ENCODE measurements around the gene NAA38.

The NAA38 gene

GRCh38 chr17:7850701-7851437, 6.5 kb downstream of the NAA38 start:
- TF ChIP-seq CTCF (conservative IDR thresholded peaks at IDR 0.05; ENCODE audit: low read depth, low read length) = no peak
- DNase-seq (ENCODE audit: low read depth) = no peak
- no peak overlapping the region for H3K4me3 ChIP-seq (ENCODE audit: low read depth, low read length)

GRCh38 chr17:7849751-7850504, 7.4 kb downstream of the NAA38 start:
- no peak for DNase-seq (ENCODE audit: low read depth)
- no peak for TF ChIP-seq CTCF (conservative IDR thresholded peaks at IDR 0.05; ENCODE audit: low read depth, low read length)
- no peak overlapping the region for H3K4me3 ChIP-seq (ENCODE audit: low read depth, low read length)

GRCh38 chr17:7849130-7849750, 8.1 kb downstream of the NAA38 start:
- no peak for TF ChIP-seq CTCF (conservative IDR thresholded peaks at IDR 0.05; ENCODE audit: low read depth, low read length)
- no peak for DNase-seq (ENCODE audit: low read depth)
- no peak overlapping the region for H3K4me3 ChIP-seq (ENCODE audit: low read depth, low read length)

- no peak overlapping the region for H3K4me3 ChIP-seq (ENCODE audit: low read depth, low read length)
- TF ChIP-seq CTCF (conservative IDR thresholded peaks at IDR 0.05; ENCODE audit: low read depth, low read length) = no peak
- no peak for DNase-seq (ENCODE audit: low read depth)
These were observed 8.6 kb downstream of the NAA38 start for GRCh38 chr17:7848739-7849129.

GRCh38 chr17:7848131-7848579, 9.2 kb downstream of the NAA38 start:
- TF ChIP-seq CTCF (conservative IDR thresholded peaks at IDR 0.05; ENCODE audit: low read depth, low read length) = no peak
- no peak overlapping the region for H3K4me3 ChIP-seq (ENCODE audit: low read depth, low read length)
- DNase-seq (ENCODE audit: low read depth) = no peak

- no peak overlapping the region for H3K4me3 ChIP-seq (ENCODE audit: low read depth, low read length)
- no peak for TF ChIP-seq CTCF (conservative IDR thresholded peaks at IDR 0.05; ENCODE audit: low read depth, low read length)
- no peak for DNase-seq (ENCODE audit: low read depth)
These were observed 10.3 kb downstream of the NAA38 start for GRCh38 chr17:7846765-7847661.

Data from choroid plexus epithelial cell (primary cell).